Panc1 (cell line): ENCODE data around the gene BRD2. TPM values are rescaled to one million over a fixed set of nuclear protein-coding genes. Genes with fewer than 3 reads are reported as not detected.

Source experiments
- ATAC-seq: fragments of 200-7000 bp; cut with Tn5 transposase; 2 replicates; pipeline ENCODE4 v1.9.1; 2020; ENCODE audit warnings: mild to moderate bottlenecking, moderate library complexity
- BruUV-seq: library from RNA; stranded (reverse); fragments of 400-500 nt; replicated peaks from 2 replicates; lab custom pipeline; 2021; lab: Mats Ljungman, UMichigan
- CTCF ChIA-PET: fragments of 300-600 bp; sonication (Branson Sonifier 250); formaldehyde crosslinking; loops from one replicate; lab custom pipeline; 2022; ENCODE audit warnings: antibody characterized with exemption; lab: Charles Lee
- POLR2A ChIA-PET: fragments of 300-600 bp; sonication (Branson Sonifier 250); formaldehyde crosslinking; loops from one replicate; lab custom pipeline; 2022; ENCODE audit warnings: antibody characterized with exemption; lab: Charles Lee
- DNase-seq: peaks from one replicate; pipeline ENCODE4 v3.0.0-alpha.2; 2010; ENCODE audit warnings: low read depth, low spot score
- H3K27ac ChIP-seq: 2 replicates; pipeline ENCODE4 v1.5.1; 2011; ENCODE audit warnings: mild to moderate bottlenecking, low read length, inconsistent platforms
- H3K27me3 ChIP-seq: fragments of 200-500 bp; sonication (Bioruptor generic); 2 replicates; pipeline ENCODE4 v1.6.0; 2014; ENCODE audit warnings: low read length, inconsistent platforms; ENCODE audit not compliant: control insufficient read depth, insufficient read depth
- H3K36me3 ChIP-seq: fragments of 200-500 bp; sonication (Bioruptor generic); 2 replicates; pipeline ENCODE4 v1.5.1; 2014; ENCODE audit warnings: inconsistent platforms, mild to moderate bottlenecking, low read length, moderate library complexity; ENCODE audit not compliant: control insufficient read depth, insufficient read depth
- H3K4me1 ChIP-seq: 2 replicates; pipeline ENCODE4 v1.5.1; 2011; ENCODE audit warnings: inconsistent platforms, mild to moderate bottlenecking, low read length, moderate library complexity; ENCODE audit not compliant: control insufficient read depth, insufficient read depth
- H3K4me3 ChIP-seq, 2 experiments: 2 replicates each; pipeline ENCODE4 v1.5.1; 2011 to 2012; ENCODE audit warnings: low read depth in 2 of 2, low read length in 2 of 2, mild to moderate bottlenecking in 2 of 2, inconsistent platforms in 1 of 2, moderate library complexity in 1 of 2
- H3K9me3 ChIP-seq: fragments of 200-500 bp; sonication (Bioruptor generic); 2 replicates; pipeline ENCODE4 v1.5.1; 2014; ENCODE audit warnings: low read depth, mild to moderate bottlenecking, inconsistent platforms, low read length, moderate library complexity; ENCODE audit not compliant: control insufficient read depth, insufficient read depth
- POLR2AphosphoS5 ChIP-seq: IDR thresholded peaks from 2 replicates; pipeline ENCODE4 v1.6.1; 2012; ENCODE audit warnings: mild to moderate bottlenecking, low read depth, low read length, moderate library complexity
- SIN3A ChIP-seq: IDR thresholded peaks from 2 replicates; pipeline ENCODE4 v1.6.1; 2012; ENCODE audit warnings: low read depth, mild to moderate bottlenecking, low read length, moderate library complexity, borderline replicate concordance; ENCODE audit not compliant: insufficient read depth
- TCF7L2 ChIP-seq: IDR thresholded peaks from 2 replicates; pipeline ENCODE4 v1.6.1; 2011; ENCODE audit warnings: mild to moderate bottlenecking, low read depth, low read length, inconsistent platforms
- in situ Hi-C: cut with HindIII; loops from 2 replicates; pipeline ENCODE4 v1.10.0; 2016; ENCODE audit warnings: low sequenced_read_pairs, low pct_unique_long_range_greater_than_20kb
- intact Hi-C: fragments of 100-400 bp; cut with micrococcal nuclease; formaldehyde crosslinking; loops from one replicate; pipeline ENCODE4 v1.10.0; 2022; ENCODE audit not compliant: unreplicated experiment
- total RNA-seq: library from RNA; stranded (reverse); gene quantifications from one replicate; pipeline ENCODE4 v1.2.1, GENCODE V29; 2021; ENCODE audit not compliant: unreplicated experiment
- TF ChIP-seq, protein P1 (sequence below): fragments of 450-650 bp; IDR thresholded peaks from 2 replicates; pipeline ENCODE4 v1.5.1; 2017; ENCODE audit warnings: mild to moderate bottlenecking
- TF ChIP-seq, protein P2 (sequence below), 2 experiments: IDR thresholded peaks; 2 replicates each; pipeline ENCODE4 v1.6.1; 2011 to 2012; ENCODE audit warnings: low read depth in 2 of 2, control low read depth in 1 of 2, low read length in 1 of 2, mild to moderate bottlenecking in 1 of 2, moderate library complexity in 1 of 2; ENCODE audit not compliant: insufficient read depth in 1 of 2

The BRD2 gene
- total RNA-seq, 1 experiment from 2014 or later, result 209 TPM

DNA sequence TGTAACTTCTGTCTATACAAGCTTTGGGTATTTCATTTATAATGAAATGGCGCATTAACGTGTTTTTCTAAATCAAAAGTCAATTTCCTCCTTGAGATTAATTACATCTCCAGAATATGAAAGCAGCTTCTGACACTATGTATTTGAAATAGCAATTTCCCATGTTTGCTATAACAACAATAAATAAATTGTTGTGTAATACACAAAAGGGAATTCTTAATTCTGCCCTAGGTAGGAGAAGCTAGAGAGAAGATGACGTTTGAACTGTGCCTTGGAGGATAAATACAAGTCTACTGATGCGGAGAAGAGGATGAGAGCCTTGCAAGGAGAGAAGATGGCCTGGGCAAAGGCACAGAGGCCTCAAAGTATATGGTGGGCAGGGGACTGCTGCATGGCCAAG is 48.6 kb downstream of the BRD2 start:
- TF ChIP-seq POLR2AphosphoS5 (no peak), SIN3A (no peak), TCF7L2 (no peak)
- TF ChIP-seq, protein P1, sequence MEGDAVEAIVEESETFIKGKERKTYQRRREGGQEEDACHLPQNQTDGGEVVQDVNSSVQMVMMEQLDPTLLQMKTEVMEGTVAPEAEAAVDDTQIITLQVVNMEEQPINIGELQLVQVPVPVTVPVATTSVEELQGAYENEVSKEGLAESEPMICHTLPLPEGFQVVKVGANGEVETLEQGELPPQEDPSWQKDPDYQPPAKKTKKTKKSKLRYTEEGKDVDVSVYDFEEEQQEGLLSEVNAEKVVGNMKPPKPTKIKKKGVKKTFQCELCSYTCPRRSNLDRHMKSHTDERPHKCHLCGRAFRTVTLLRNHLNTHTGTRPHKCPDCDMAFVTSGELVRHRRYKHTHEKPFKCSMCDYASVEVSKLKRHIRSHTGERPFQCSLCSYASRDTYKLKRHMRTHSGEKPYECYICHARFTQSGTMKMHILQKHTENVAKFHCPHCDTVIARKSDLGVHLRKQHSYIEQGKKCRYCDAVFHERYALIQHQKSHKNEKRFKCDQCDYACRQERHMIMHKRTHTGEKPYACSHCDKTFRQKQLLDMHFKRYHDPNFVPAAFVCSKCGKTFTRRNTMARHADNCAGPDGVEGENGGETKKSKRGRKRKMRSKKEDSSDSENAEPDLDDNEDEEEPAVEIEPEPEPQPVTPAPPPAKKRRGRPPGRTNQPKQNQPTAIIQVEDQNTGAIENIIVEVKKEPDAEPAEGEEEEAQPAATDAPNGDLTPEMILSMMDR, result no peak
- TF ChIP-seq, protein P2, sequence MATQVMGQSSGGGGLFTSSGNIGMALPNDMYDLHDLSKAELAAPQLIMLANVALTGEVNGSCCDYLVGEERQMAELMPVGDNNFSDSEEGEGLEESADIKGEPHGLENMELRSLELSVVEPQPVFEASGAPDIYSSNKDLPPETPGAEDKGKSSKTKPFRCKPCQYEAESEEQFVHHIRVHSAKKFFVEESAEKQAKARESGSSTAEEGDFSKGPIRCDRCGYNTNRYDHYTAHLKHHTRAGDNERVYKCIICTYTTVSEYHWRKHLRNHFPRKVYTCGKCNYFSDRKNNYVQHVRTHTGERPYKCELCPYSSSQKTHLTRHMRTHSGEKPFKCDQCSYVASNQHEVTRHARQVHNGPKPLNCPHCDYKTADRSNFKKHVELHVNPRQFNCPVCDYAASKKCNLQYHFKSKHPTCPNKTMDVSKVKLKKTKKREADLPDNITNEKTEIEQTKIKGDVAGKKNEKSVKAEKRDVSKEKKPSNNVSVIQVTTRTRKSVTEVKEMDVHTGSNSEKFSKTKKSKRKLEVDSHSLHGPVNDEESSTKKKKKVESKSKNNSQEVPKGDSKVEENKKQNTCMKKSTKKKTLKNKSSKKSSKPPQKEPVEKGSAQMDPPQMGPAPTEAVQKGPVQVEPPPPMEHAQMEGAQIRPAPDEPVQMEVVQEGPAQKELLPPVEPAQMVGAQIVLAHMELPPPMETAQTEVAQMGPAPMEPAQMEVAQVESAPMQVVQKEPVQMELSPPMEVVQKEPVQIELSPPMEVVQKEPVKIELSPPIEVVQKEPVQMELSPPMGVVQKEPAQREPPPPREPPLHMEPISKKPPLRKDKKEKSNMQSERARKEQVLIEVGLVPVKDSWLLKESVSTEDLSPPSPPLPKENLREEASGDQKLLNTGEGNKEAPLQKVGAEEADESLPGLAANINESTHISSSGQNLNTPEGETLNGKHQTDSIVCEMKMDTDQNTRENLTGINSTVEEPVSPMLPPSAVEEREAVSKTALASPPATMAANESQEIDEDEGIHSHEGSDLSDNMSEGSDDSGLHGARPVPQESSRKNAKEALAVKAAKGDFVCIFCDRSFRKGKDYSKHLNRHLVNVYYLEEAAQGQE (IDR thresholded peaks at IDR 0.05; ENCODE audit: insufficient read depth in 1 of 2, low read depth in 2 of 2, low read length in 1 of 2), result no peak
- in situ Hi-C loops, result no loop called here
- Histone ChIP-seq H3K27ac (no peak overlapping the region), H3K4me1 (no peaks in the 10 kb centered on the region), H3K36me3 (no peaks in the 10 kb centered on the region), H3K27me3 (peaks cover 19% of the 10 kb centered on the region), H3K9me3 (no peaks in the 10 kb centered on the region), H3K4me3 (no peak overlapping the region)
- CTCF ChIA-PET, result interaction anchor here (0.7 kb wide), 1 partner anchor 96 kb away, joined by 3 read pairs; no protein-coding TSS in a partner anchor
- no TSS peak for BruUV-seq
- POLR2A ChIA-PET, result no interaction called here
- DNase-seq (no peak), ATAC-seq (no peak)
- intact Hi-C loops, result loop anchor here (5.0 to 10.0 kb wide), 3 partner anchors 130 to 228 kb away; no protein-coding TSS in a partner anchor

DNA sequence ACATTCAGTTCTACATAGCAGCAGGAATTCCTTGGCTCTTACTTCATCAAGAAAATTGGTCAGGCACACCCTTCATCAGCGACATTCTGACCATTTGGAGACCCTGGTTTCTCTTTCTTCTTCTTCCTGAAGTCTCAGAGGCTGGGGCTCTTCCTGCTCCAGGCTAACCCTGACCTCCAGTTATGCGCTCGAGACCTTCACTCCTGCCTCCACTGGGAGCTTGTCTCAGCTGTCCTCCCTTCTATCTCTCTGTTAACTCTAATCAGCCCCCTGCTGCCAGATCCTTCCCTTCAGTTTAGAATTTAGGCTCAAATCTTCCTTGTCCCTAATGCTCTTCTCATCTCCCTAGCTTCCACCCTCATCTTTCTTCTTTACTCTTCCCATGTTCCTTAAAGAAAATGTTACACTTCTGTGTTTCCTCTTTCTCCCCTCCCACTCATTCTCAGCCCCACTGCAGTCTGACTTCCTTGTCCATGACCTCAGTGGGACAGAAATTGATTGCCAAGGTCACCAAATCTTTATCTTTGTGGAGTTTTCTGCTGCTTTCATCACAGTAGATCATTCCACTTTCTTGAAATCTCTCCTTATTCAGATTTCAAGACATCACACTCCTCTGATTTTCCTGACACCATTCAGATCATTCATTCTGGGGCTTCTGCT is 49.4 kb downstream of the BRD2 start:
- no peak for DNase-seq
- in situ Hi-C loops (no loop called here), intact Hi-C loops (loop anchor here (5.0 to 10.0 kb wide), 3 partner anchors 129 to 227 kb away; no protein-coding TSS in a partner anchor)
- no peak for ATAC-seq
- CTCF ChIA-PET, result no interaction called here
- H3K27me3 ChIP-seq, result peaks cover 16% of the 10 kb centered on the region
- H3K36me3 ChIP-seq, result no peaks in the 10 kb centered on the region
- POLR2A ChIA-PET, result interaction anchor here (0.6 kb wide), 1 partner anchor 182 kb away, joined by 15 read pairs; no protein-coding TSS in a partner anchor
- no peak overlapping the region for H3K27ac ChIP-seq
- no TSS peak for BruUV-seq
- no peaks in the 10 kb centered on the region for H3K9me3 ChIP-seq
- TF ChIP-seq TCF7L2 (no peak), SIN3A (no peak), POLR2AphosphoS5 (no peak)
- TF ChIP-seq, protein P1, result no peak
- TF ChIP-seq, protein P2 (IDR thresholded peaks at IDR 0.05; ENCODE audit: insufficient read depth in 1 of 2, low read depth in 2 of 2, low read length in 1 of 2), result no peak
- H3K4me1 ChIP-seq, result no peaks in the 10 kb centered on the region
- H3K4me3 ChIP-seq, result no peak overlapping the region
